Hepatocyte (in vitro differentiated cells): ENCODE results near the gene ITGB2. TPM values are rescaled to one million over a fixed set of nuclear protein-coding genes. Genes with fewer than 3 reads are reported as not detected.

Experiments used
- DNase-seq: peaks from one replicate; pipeline ENCODE4 v3.0.0-alpha.2; 2016; ENCODE audit warnings: low spot score
- H2AFZ ChIP-seq: fragments of 200-600 bp; sonication (generic); 2 replicates; pipeline ENCODE4 v1.6.0; 2016; ENCODE audit warnings: antibody characterized with exemption, mild to moderate bottlenecking
- H3K27ac ChIP-seq: fragments of 200-600 bp; sonication (generic); 2 replicates; pipeline ENCODE4 v1.5.1; 2016; ENCODE audit warnings: mild to moderate bottlenecking
- H3K27me3 ChIP-seq: fragments of 200-600 bp; sonication (generic); 2 replicates; pipeline ENCODE4 v1.6.1; 2016
- H3K36me3 ChIP-seq: fragments of 200-600 bp; sonication (generic); replicated peaks from 2 replicates; pipeline ENCODE4 v1.5.1; 2016; ENCODE audit warnings: low read depth; ENCODE audit not compliant: insufficient read depth
- H3K4me1 ChIP-seq: fragments of 200-600 bp; sonication (generic); 2 replicates; pipeline ENCODE4 v1.5.1; 2016; ENCODE audit warnings: mild to moderate bottlenecking, moderate library complexity; ENCODE audit not compliant: insufficient read depth
- H3K4me2 ChIP-seq: fragments of 200-600 bp; sonication (generic); 2 replicates; pipeline ENCODE4 v1.6.0; 2016
- H3K4me3 ChIP-seq: fragments of 200-600 bp; sonication (generic); 2 replicates; pipeline ENCODE4 v1.5.1; 2016; ENCODE audit warnings: mild to moderate bottlenecking
- H3K79me2 ChIP-seq: fragments of 200-600 bp; sonication (generic); 2 replicates; pipeline ENCODE4 v1.6.0; 2017; ENCODE audit warnings: mild to moderate bottlenecking
- H3K9me2 ChIP-seq: fragments of 200-600 bp; sonication (generic); replicated peaks from 2 replicates; pipeline ENCODE4 v1.6.0; 2017; ENCODE audit warnings: mild to moderate bottlenecking; ENCODE audit not compliant: insufficient read depth
- H3K9me3 ChIP-seq: fragments of 200-600 bp; sonication (generic); 2 replicates; pipeline ENCODE4 v1.5.1; 2016; ENCODE audit warnings: low read depth, mild to moderate bottlenecking
- H4K20me1 ChIP-seq: fragments of 200-600 bp; sonication (generic); 2 replicates; pipeline ENCODE4 v1.6.0; 2016; ENCODE audit warnings: mild to moderate bottlenecking; ENCODE audit not compliant: insufficient read depth, poor library complexity, severe bottlenecking
- EZH2 ChIP-seq: fragments of 200-600 bp; sonication (generic); IDR thresholded peaks from 2 replicates; pipeline ENCODE4 v1.6.1; 2016; ENCODE audit warnings: antibody characterized with exemption, mild to moderate bottlenecking, borderline replicate concordance
- EZH2phosphoT487 ChIP-seq: fragments of 200-600 bp; sonication (generic); IDR thresholded peaks from one replicate; pipeline ENCODE4 v1.6.1; 2018; ENCODE audit warnings: antibody characterized with exemption, mild to moderate bottlenecking, low read depth, moderate library complexity; ENCODE audit not compliant: unreplicated experiment, severe bottlenecking
- WGBS: methylation state at CpG from one replicate; pipeline ENCODE4 v1.1.6; 2016; ENCODE audit warnings: low lambda C conversion rate; ENCODE audit errors: missing lambda C conversion rate; 5-methylcytosine and 5-hydroxymethylcytosine counted together
- polyA plus RNA-seq: library from polyadenylated mRNA; unstranded; fragments of >200 nt; fragmentation: Nextera tagmentation; extraction: Ambion mirVana; gene quantifications from 2 replicates; pipeline ENCODE4 v1.2.1, GENCODE V29; 2016
- total RNA-seq: library from RNA; depleted of rRNA; stranded (reverse); fragments of >200 nt; gene quantifications from 2 replicates; pipeline ENCODE4 v1.2.3, GENCODE V29; 2014
- TF ChIP-seq, protein P1 (sequence below): fragments of 200-600 bp; sonication (generic); IDR thresholded peaks from 2 replicates; pipeline ENCODE4 v1.5.1; 2016; ENCODE audit warnings: antibody characterized with exemption, mild to moderate bottlenecking; ENCODE audit not compliant: poor library complexity

Gene ITGB2
- total and polyA plus RNA-seq, 2 experiments from 2014 or later = 3.8 to 4.2 TPM

DNA sequence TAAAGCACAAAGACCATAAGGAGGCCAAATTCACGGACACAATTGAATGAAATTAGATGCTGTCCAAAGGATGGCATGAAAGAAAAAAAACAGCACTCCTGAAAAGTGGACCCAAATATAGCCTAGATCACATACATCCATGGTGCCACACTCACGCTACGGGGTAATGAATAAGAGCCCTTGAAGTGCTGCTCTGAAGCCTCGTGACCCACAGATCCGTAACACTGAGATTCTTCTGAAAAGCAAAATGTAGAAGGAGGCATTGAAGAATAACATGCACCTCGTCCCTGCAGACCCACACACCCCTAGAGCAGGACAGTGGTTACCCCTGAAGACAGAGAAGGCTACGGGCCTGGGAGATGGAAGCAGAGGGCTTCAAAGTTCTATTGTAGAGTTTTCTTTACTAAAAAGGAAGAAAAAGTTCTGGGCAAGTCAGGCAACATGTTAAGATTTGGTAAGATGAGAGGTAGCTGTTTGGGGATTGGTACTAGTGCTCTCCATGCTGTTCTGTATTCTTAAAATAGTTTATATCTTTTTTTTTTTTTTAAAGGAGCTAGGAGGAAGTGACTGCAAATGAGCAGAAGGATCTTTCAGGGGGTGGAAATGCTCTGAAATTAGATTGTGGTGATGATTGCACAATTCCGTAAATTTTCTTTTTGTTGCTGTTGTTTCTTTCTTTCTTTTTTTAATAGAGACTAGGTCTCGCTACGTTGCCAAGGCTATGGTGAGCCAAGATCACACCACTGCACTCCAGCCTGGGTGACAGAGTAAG is 4.1 kb upstream of the ITGB2 start:
- Histone ChIP-seq H3K4me1 (peaks cover 11% of the 10 kb centered on the region), H4K20me1 (no peaks in the 10 kb centered on the region), H2AFZ (no peak overlapping the region), H3K4me3 (no peak overlapping the region), H3K9me3 (no peaks in the 10 kb centered on the region), H3K79me2 (no peaks in the 10 kb centered on the region), H3K9me2 (no peaks in the 10 kb centered on the region), H3K27ac (no peak overlapping the region), H3K36me3 (no peaks in the 10 kb centered on the region), H3K4me2 (no peak overlapping the region), H3K27me3 (peaks cover 50% of the 10 kb centered on the region)
- WGBS = 83% methylated on average over 10 of the region's 10 CpGs
- TF ChIP-seq EZH2phosphoT487 = no peak
- TF ChIP-seq, protein P1, sequence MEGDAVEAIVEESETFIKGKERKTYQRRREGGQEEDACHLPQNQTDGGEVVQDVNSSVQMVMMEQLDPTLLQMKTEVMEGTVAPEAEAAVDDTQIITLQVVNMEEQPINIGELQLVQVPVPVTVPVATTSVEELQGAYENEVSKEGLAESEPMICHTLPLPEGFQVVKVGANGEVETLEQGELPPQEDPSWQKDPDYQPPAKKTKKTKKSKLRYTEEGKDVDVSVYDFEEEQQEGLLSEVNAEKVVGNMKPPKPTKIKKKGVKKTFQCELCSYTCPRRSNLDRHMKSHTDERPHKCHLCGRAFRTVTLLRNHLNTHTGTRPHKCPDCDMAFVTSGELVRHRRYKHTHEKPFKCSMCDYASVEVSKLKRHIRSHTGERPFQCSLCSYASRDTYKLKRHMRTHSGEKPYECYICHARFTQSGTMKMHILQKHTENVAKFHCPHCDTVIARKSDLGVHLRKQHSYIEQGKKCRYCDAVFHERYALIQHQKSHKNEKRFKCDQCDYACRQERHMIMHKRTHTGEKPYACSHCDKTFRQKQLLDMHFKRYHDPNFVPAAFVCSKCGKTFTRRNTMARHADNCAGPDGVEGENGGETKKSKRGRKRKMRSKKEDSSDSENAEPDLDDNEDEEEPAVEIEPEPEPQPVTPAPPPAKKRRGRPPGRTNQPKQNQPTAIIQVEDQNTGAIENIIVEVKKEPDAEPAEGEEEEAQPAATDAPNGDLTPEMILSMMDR = no peak
- TF ChIP-seq EZH2 = no peak
- no peak for DNase-seq

DNA sequence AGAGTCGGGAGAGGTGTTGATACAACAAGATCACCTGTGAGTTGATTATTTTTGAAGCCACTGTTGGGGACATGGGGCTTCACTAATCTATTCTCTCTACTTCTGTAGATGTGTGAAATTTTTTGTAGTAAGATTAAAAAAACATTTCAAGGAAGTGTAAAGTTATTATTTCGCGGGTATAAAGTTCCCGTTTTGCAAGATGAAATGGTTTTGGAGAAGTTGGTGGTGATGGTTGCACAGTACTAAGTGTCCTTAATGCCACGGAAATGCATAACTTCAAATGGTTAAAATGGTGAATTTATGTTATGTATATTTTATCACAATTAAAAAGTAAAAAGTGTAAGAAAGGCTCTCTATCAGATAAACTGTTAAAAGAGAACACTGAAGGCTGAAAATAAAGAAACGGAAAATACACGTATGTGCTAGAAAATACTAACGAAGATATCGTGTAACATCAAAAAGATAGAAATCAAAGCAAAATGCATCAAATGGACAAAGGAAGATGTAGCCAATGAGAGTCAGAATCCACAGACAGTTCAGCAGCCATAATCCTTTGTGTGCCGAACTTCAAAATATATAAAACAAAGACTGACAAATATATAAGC is 2.9 kb upstream of the ITGB2 start:
- Histone ChIP-seq H2AFZ (no peak overlapping the region), H4K20me1 (no peaks in the 10 kb centered on the region), H3K27ac (no peak overlapping the region), H3K36me3 (no peaks in the 10 kb centered on the region), H3K4me2 (no peak overlapping the region), H3K4me1 (peaks cover 11% of the 10 kb centered on the region), H3K79me2 (no peaks in the 10 kb centered on the region), H3K9me3 (no peaks in the 10 kb centered on the region), H3K9me2 (no peaks in the 10 kb centered on the region), H3K4me3 (no peak overlapping the region), H3K27me3 (peaks cover 42% of the 10 kb centered on the region)
- 88% methylated on average over 10 of the region's 10 CpGs for WGBS
- DNase-seq = no peak
- TF ChIP-seq EZH2phosphoT487 (no peak), EZH2 (no peak)
- TF ChIP-seq, protein P1 = no peak

DNA sequence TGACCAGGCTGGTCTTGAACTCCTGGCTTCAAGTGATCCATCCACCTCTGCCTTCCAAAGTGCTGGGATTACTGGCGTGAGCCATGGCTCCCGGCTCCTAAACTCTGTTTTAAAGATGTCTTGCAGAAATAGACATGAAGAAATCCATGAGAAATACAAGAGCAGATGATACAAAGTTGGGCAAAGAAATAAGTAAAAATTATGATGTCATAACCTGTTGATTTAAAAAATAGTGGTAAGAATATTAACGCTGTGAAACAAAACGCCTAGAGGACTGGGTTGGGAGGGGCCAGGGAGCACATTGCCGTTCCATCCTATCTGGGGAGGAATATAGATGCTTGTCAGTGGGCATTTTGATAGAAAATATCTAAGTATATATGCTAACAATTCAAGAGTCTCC is 1.2 kb upstream of the ITGB2 start:
- no peaks in the 10 kb centered on the region for H4K20me1 ChIP-seq
- no peaks in the 10 kb centered on the region for H3K4me1 ChIP-seq
- 86% methylated on average over 5 of the region's 5 CpGs for WGBS
- TF ChIP-seq, protein P1 = no peak
- TF ChIP-seq EZH2phosphoT487 (no peak), EZH2 (no peak)
- H3K27me3 ChIP-seq = peaks cover 40% of the 10 kb centered on the region
- H3K9me3 ChIP-seq = no peaks in the 10 kb centered on the region
- no peaks in the 10 kb centered on the region for H3K36me3 ChIP-seq
- no peak for DNase-seq
- H3K27ac ChIP-seq = no peak overlapping the region
- no peak overlapping the region for H3K4me2 ChIP-seq
- no peaks in the 10 kb centered on the region for H3K79me2 ChIP-seq
- no peak overlapping the region for H2AFZ ChIP-seq
- no peak overlapping the region for H3K4me3 ChIP-seq
- no peaks in the 10 kb centered on the region for H3K9me2 ChIP-seq
